CD8-positive, alpha-beta memory T cell (primary cell): ENCODE results near the gene KCTD2. TPM values are rescaled to one million over a fixed set of nuclear protein-coding genes. Genes with fewer than 3 reads are reported as not detected.

Experiments
- CTCF ChIA-PET: fragments of 350-600 bp; sonication (Branson Sonifier 250); formaldehyde crosslinking; loops from one replicate; lab custom pipeline; 2021; ENCODE audit warnings: antibody characterized with exemption; lab: Charles Lee
- POLR2A ChIA-PET: fragments of 350-600 bp; sonication (Branson Sonifier 250); formaldehyde crosslinking; loops from one replicate; lab custom pipeline; 2021; ENCODE audit warnings: antibody characterized with exemption; lab: Charles Lee
- DNase-seq, 5 donors: peaks; one replicate each; pipeline versions ENCODE4 v3.0.0 to v3.0.0-alpha.2; 2020 to 2022; ENCODE audit warnings: mixed read lengths in 1 of 5
- H3K27ac ChIP-seq: one replicate; pipeline ENCODE4 v1.7.0; 2013; ENCODE audit warnings: low read depth, mild to moderate bottlenecking, low read length, moderate library complexity
- H3K27me3 ChIP-seq: 2 replicates; pipeline ENCODE4 v1.7.0; 2013; ENCODE audit warnings: low read length, mild to moderate bottlenecking; ENCODE audit not compliant: insufficient read depth, poor library complexity, severe bottlenecking
- H3K36me3 ChIP-seq: 2 replicates; pipeline ENCODE4 v1.7.0; 2013; ENCODE audit warnings: mild to moderate bottlenecking, low read length, moderate library complexity; ENCODE audit not compliant: insufficient read depth
- H3K4me1 ChIP-seq: 2 replicates; pipeline ENCODE4 v1.7.0; 2013; ENCODE audit warnings: mild to moderate bottlenecking, low read length, moderate library complexity; ENCODE audit not compliant: insufficient read depth
- H3K4me3 ChIP-seq: 2 replicates; pipeline ENCODE4 v1.7.0; 2013; ENCODE audit warnings: mild to moderate bottlenecking, low read length
- H3K9me3 ChIP-seq: 2 replicates; pipeline ENCODE4 v1.7.0; 2013; ENCODE audit warnings: mild to moderate bottlenecking, low read length
- H3K27ac Mint-ChIP-seq, 8 donors: one replicate each; pipeline ENCODE4 v1.8.0; 2020 to 2021; ENCODE audit warnings: mixed read lengths in 8 of 8, mild to moderate bottlenecking in 6 of 8, inconsistent platforms in 3 of 8, moderate library complexity in 3 of 8
- H3K27me3 Mint-ChIP-seq, 2 donors: one replicate each; pipeline ENCODE4 v1.8.0; 2020 to 2021; ENCODE audit warnings: mixed read lengths in 2 of 2, mild to moderate bottlenecking in 1 of 2, moderate library complexity in 1 of 2
- H3K36me3 Mint-ChIP-seq, 3 donors: one replicate each; pipeline ENCODE4 v1.8.0; 2020 to 2021; ENCODE audit warnings: mixed read lengths in 3 of 3, inconsistent platforms in 1 of 3, mild to moderate bottlenecking in 1 of 3
- H3K4me1 Mint-ChIP-seq, 3 donors: one replicate each; pipeline ENCODE4 v1.8.0; 2020 to 2021; ENCODE audit warnings: mixed read lengths in 3 of 3, inconsistent platforms in 1 of 3, mild to moderate bottlenecking in 1 of 3
- H3K4me3 Mint-ChIP-seq, 7 donors: one replicate each; pipeline ENCODE4 v1.8.0; 2020 to 2021; ENCODE audit warnings: mixed read lengths in 7 of 7, mild to moderate bottlenecking in 6 of 7, moderate library complexity in 4 of 7, inconsistent platforms in 2 of 7
- H3K9me3 Mint-ChIP-seq, 5 donors: one replicate each; pipeline ENCODE4 v1.8.0; 2020 to 2022; ENCODE audit warnings: mixed read lengths in 5 of 5, mild to moderate bottlenecking in 3 of 5, moderate library complexity in 2 of 5, inconsistent platforms in 1 of 5
- polyA plus RNA-seq: library from polyadenylated mRNA; unstranded; fragments of 300-500 nt; fragmentation: Illumina TruSeq; gene quantifications from one replicate; pipeline ENCODE4 v1.2.3, GENCODE V29; 2021
- total RNA-seq, 2 experiments: library from RNA; stranded (reverse); gene quantifications; one replicate each; pipeline ENCODE4 v1.2.3, GENCODE V29; 2021

The KCTD2 gene
- total and polyA plus RNA-seq, 3 experiments from 2014 or later, result 8.0 to 23.8 (median 22.2) TPM

GRCh38 chr17:75087558-75088453 is 40.8 kb downstream of the KCTD2 start, which contains the start of gene SLC16A5:
Gene SLC16A5, plus strand, starts transcription at chr17:75087954. Its CDS starts 5,683 bp downstream, at chr17:75093637.
- peaks cover 32% of the 10 kb centered on the region for H3K4me1 ChIP-seq
- Mint-ChIP-seq H3K4me1 (peaks cover 19 to 36% (median 34%) of the 10 kb centered on the region in 3 donors), H3K9me3 (no peaks in the 10 kb centered on the region), H3K4me3 (peak within 1 kb of the TSS; percentile 77 to 90 (median 81)), H3K27ac (peak within 1 kb of the TSS in 6 of 8 donors; percentile 46 to 86 (median 71)), H3K27me3 (no peaks in the 10 kb centered on the region), H3K36me3 (peaks cover 0 to 2% (median 0%) of the 10 kb centered on the region in 3 donors)
- DNase-seq, result peak; percentile 10 to 63 (median 28)
- H3K27ac ChIP-seq, result peak within 1 kb of the TSS; percentile 70
- ChIA-PET POLR2A (interaction anchor here (1.3 to 1.6 kb wide), 2 partner anchors 9 to 22 kb away, joined by 4 read pairs; partner anchors contain the start of gene ARMC7), CTCF (interaction anchor here (1.0 to 2.6 kb wide), 6 partner anchors 20 to 126 kb away, joined by 3 to 8 read pairs (median 4); partner anchors contain the start of genes ARMC7, ATP5PD and KCTD2)
- H3K9me3 ChIP-seq, result no peaks in the 10 kb centered on the region
- H3K4me3 ChIP-seq, result peak within 1 kb of the TSS; percentile 59
- no peaks in the 10 kb centered on the region for H3K36me3 ChIP-seq
- no peaks in the 10 kb centered on the region for H3K27me3 ChIP-seq

- Histone ChIP-seq H3K4me3 (peak overlapping the region; percentile 59), H3K27me3 (no peaks in the 10 kb centered on the region), H3K27ac (no peak overlapping the region), H3K36me3 (no peaks in the 10 kb centered on the region), H3K4me1 (peaks cover 30% of the 10 kb centered on the region), H3K9me3 (no peaks in the 10 kb centered on the region)
- ChIA-PET CTCF (interaction anchor here (1.0 to 2.6 kb wide), 5 partner anchors 21 to 29 kb away, joined by 3 to 8 read pairs (median 3); partner anchors contain the start of gene ARMC7), POLR2A (interaction anchor here (0.8 to 1.6 kb wide), 3 partner anchors 10 to 102 kb away, joined by 3 to 4 read pairs (median 4); partner anchors contain the start of gene ARMC7)
- peaks cover 19 to 34% (median 33%) of the 10 kb centered on the region in 3 donors for H3K4me1 Mint-ChIP-seq
- peaks cover 0 to 2% (median 0%) of the 10 kb centered on the region in 3 donors for H3K36me3 Mint-ChIP-seq
- no peaks in the 10 kb centered on the region for H3K27me3 Mint-ChIP-seq
- peak overlapping the region; percentile 51 to 74 (median 65) for H3K4me3 Mint-ChIP-seq
- peak overlapping the region in 3 of 8 donors; percentile 33 to 84 (median 46) for H3K27ac Mint-ChIP-seq
- H3K9me3 Mint-ChIP-seq, result no peaks in the 10 kb centered on the region
- DNase-seq, result no peak
Measured at GRCh38 chr17:75088465-75089417, 41.7 kb downstream of the KCTD2 start.

GRCh38 chr17:75090871-75091854 is 44.1 kb downstream of the KCTD2 start:
- Mint-ChIP-seq H3K36me3 (peaks cover 0 to 2% (median 0%) of the 10 kb centered on the region in 3 donors), H3K4me3 (peak overlapping the region in 1 of 7 donors; percentile 32), H3K9me3 (no peaks in the 10 kb centered on the region), H3K27ac (peak overlapping the region in 2 of 8 donors; percentile 43 to 66), H3K27me3 (no peaks in the 10 kb centered on the region), H3K4me1 (peaks cover 16 to 26% (median 24%) of the 10 kb centered on the region in 3 donors)
- DNase-seq, result no peak
- POLR2A ChIA-PET, result no interaction called here
- Histone ChIP-seq H3K27me3 (no peaks in the 10 kb centered on the region), H3K9me3 (no peaks in the 10 kb centered on the region), H3K4me3 (no peak overlapping the region), H3K36me3 (no peaks in the 10 kb centered on the region), H3K27ac (no peak overlapping the region), H3K4me1 (peaks cover 24% of the 10 kb centered on the region)
- CTCF ChIA-PET, result interaction anchor here (1.2 kb wide), 1 partner anchor 23 kb away, joined by 6 read pairs; no protein-coding TSS in a partner anchor

GRCh38 chr17:75091855-75092327 is 44.9 kb downstream of the KCTD2 start:
- Mint-ChIP-seq H3K4me3 (peak overlapping the region in 1 of 7 donors; percentile 71), H3K27ac (peak overlapping the region in 1 of 8 donors; percentile 66), H3K36me3 (peaks cover 0 to 2% (median 0%) of the 10 kb centered on the region in 3 donors), H3K9me3 (no peaks in the 10 kb centered on the region), H3K4me1 (peaks cover 11 to 23% (median 19%) of the 10 kb centered on the region in 3 donors), H3K27me3 (no peaks in the 10 kb centered on the region)
- Histone ChIP-seq H3K4me3 (no peak overlapping the region), H3K4me1 (peaks cover 24% of the 10 kb centered on the region), H3K36me3 (no peaks in the 10 kb centered on the region), H3K27ac (no peak overlapping the region), H3K9me3 (no peaks in the 10 kb centered on the region), H3K27me3 (no peaks in the 10 kb centered on the region)
- DNase-seq, result no peak
- ChIA-PET POLR2A (no interaction called here), CTCF (no interaction called here)

- Mint-ChIP-seq H3K4me1 (peaks cover 6 to 18% (median 10%) of the 10 kb centered on the region in 3 donors), H3K27me3 (no peaks in the 10 kb centered on the region), H3K9me3 (no peaks in the 10 kb centered on the region), H3K36me3 (peaks cover 0 to 2% (median 0%) of the 10 kb centered on the region in 3 donors), H3K27ac (no peak overlapping the region), H3K4me3 (no peak overlapping the region)
- Histone ChIP-seq H3K4me1 (peaks cover 12% of the 10 kb centered on the region), H3K27ac (no peak overlapping the region), H3K9me3 (no peaks in the 10 kb centered on the region), H3K36me3 (no peaks in the 10 kb centered on the region), H3K27me3 (no peaks in the 10 kb centered on the region), H3K4me3 (no peak overlapping the region)
- DNase-seq, result no peak
- CTCF ChIA-PET, result interaction anchor here (1.2 kb wide), 1 partner anchor 20 kb away, joined by 4 read pairs; no protein-coding TSS in a partner anchor
- POLR2A ChIA-PET, result no interaction called here
Measured at GRCh38 chr17:75093548-75094158, 46.6 kb downstream of the KCTD2 start.

GRCh38 chr17:75094871-75095399 is 47.9 kb downstream of the KCTD2 start:
- DNase-seq, result no peak
- H3K4me3 ChIP-seq, result no peak overlapping the region
- no peak overlapping the region for H3K27ac ChIP-seq
- H3K9me3 ChIP-seq, result no peaks in the 10 kb centered on the region
- ChIA-PET CTCF (interaction anchor here (1.2 kb wide), 2 partner anchors 19 to 20 kb away, joined by 4 read pairs; no protein-coding TSS in a partner anchor), POLR2A (no interaction called here)
- H3K27me3 ChIP-seq, result no peaks in the 10 kb centered on the region
- Mint-ChIP-seq H3K27ac (no peak overlapping the region), H3K4me1 (peaks cover 0 to 6% (median 4%) of the 10 kb centered on the region in 3 donors), H3K4me3 (no peak overlapping the region), H3K9me3 (no peaks in the 10 kb centered on the region), H3K27me3 (no peaks in the 10 kb centered on the region), H3K36me3 (peaks cover 0 to 2% (median 0%) of the 10 kb centered on the region in 3 donors)
- no peaks in the 10 kb centered on the region for H3K4me1 ChIP-seq
- H3K36me3 ChIP-seq, result no peaks in the 10 kb centered on the region
